ENCODE measurements around the gene PEX14.

The PEX14 gene

GRCh38 chr1:10591010-10591409 lies 116.3 kb downstream of the PEX14 start:
- no peaks in the 10 kb centered on the region for H3K36me3 ChIP-seq
- no peak overlapping the region for H3K27ac ChIP-seq
- H3K4me3 ChIP-seq (ENCODE audit: low read depth, low read length), result no peak overlapping the region
- H3K9me3 ChIP-seq (ENCODE audit: severe bottlenecking), result no peaks in the 10 kb centered on the region
- H3K27me3 ChIP-seq (ENCODE audit: insufficient read depth, low read depth, severe bottlenecking), result no peaks in the 10 kb centered on the region
- TF ChIP-seq, protein P1, sequence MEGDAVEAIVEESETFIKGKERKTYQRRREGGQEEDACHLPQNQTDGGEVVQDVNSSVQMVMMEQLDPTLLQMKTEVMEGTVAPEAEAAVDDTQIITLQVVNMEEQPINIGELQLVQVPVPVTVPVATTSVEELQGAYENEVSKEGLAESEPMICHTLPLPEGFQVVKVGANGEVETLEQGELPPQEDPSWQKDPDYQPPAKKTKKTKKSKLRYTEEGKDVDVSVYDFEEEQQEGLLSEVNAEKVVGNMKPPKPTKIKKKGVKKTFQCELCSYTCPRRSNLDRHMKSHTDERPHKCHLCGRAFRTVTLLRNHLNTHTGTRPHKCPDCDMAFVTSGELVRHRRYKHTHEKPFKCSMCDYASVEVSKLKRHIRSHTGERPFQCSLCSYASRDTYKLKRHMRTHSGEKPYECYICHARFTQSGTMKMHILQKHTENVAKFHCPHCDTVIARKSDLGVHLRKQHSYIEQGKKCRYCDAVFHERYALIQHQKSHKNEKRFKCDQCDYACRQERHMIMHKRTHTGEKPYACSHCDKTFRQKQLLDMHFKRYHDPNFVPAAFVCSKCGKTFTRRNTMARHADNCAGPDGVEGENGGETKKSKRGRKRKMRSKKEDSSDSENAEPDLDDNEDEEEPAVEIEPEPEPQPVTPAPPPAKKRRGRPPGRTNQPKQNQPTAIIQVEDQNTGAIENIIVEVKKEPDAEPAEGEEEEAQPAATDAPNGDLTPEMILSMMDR (IDR thresholded peaks at IDR 0.05; ENCODE audit: low read depth, low read length), result no peak
- no peak for DNase-seq

GRCh38 chr1:10592373-10592772 lies 117.6 kb downstream of the PEX14 start:
- TF ChIP-seq, protein P1 (IDR thresholded peaks at IDR 0.05; ENCODE audit: low read depth, low read length), result no peak
- Histone ChIP-seq H3K27ac (no peak overlapping the region), H3K36me3 (no peaks in the 10 kb centered on the region), H3K27me3 (ENCODE audit: insufficient read depth, low read depth, severe bottlenecking) (no peaks in the 10 kb centered on the region), H3K9me3 (ENCODE audit: severe bottlenecking) (no peaks in the 10 kb centered on the region), H3K4me3 (ENCODE audit: low read depth, low read length) (no peak overlapping the region)
- DNase-seq, result no peak

DNA sequence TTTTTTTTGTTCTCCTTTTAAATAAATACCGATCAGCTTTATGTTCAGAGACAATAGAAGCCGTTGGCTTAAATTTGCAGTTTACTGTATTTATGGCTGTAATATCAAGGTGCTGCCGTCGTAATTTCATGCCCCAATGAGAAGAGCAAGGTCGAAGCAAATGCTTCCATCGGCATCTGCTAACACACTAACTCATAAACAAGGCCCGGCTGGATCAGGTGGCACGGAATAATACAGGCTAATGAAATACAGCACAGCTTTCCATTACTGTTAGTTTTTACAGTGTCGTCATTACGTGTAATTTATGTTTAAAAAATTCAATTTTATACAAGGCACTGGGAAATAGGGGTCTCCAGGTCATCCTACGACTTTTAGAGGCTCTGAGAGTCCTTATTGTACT lies 119.0 kb downstream of the PEX14 start:
- DNase-seq, result no peak
- H3K9me3 ChIP-seq (ENCODE audit: severe bottlenecking), result no peaks in the 10 kb centered on the region
- no peak overlapping the region for H3K27ac ChIP-seq
- H3K4me3 ChIP-seq (ENCODE audit: low read depth, low read length), result no peak overlapping the region
- H3K27me3 ChIP-seq (ENCODE audit: insufficient read depth, low read depth, severe bottlenecking), result no peaks in the 10 kb centered on the region
- TF ChIP-seq, protein P1 (IDR thresholded peaks at IDR 0.05; ENCODE audit: low read depth, low read length), result no peak
- no peaks in the 10 kb centered on the region for H3K36me3 ChIP-seq

GRCh38 chr1:10594595-10595223 lies 120.0 kb downstream of the PEX14 start:
- TF ChIP-seq, protein P1 (IDR thresholded peaks at IDR 0.05; ENCODE audit: low read depth, low read length), result no peak
- Histone ChIP-seq H3K27ac (no peak overlapping the region), H3K27me3 (ENCODE audit: insufficient read depth, low read depth, severe bottlenecking) (no peaks in the 10 kb centered on the region)

DNA sequence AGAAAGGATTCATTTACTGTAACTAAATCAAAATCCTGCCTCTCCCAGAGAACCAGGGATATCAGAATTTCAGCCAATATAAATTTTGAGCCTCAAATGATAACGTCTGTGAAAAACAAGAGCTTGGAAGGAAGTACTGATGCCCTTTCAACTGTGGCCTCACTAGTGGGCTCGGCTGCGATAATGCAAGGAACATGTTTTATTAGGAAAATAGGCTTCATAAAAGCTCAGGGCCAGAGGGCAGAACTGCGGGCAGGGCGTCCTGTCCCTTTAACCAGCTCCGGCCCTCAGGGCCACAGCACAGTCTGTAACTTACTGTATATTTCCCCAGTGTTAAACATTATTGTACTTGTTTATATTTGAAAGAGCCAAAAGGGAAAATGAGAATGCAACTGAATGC lies 122.0 kb downstream of the PEX14 start:
- Histone ChIP-seq H3K27me3 (ENCODE audit: insufficient read depth, low read depth, severe bottlenecking) (no peaks in the 10 kb centered on the region), H3K9me3 (ENCODE audit: severe bottlenecking) (no peaks in the 10 kb centered on the region), H3K4me3 (ENCODE audit: low read depth, low read length) (no peak overlapping the region), H3K27ac (no peak overlapping the region), H3K36me3 (peaks cover 3% of the 10 kb centered on the region; the same call in 1 of the 2 replicates)
- TF ChIP-seq, protein P1 (IDR thresholded peaks at IDR 0.05; ENCODE audit: low read depth, low read length), result no peak
- no peak for DNase-seq

More at GRCh38 chr1:10594595-10595223, 120.0 kb downstream of the PEX14 start:
- DNase-seq, result no peak
- Histone ChIP-seq H3K36me3 (peaks cover 3% of the 10 kb centered on the region; the same call in 1 of the 2 replicates), H3K4me3 (ENCODE audit: low read depth, low read length) (no peak overlapping the region), H3K9me3 (ENCODE audit: severe bottlenecking) (no peaks in the 10 kb centered on the region)
